ENCODE measurements around the gene MORN2. TPM values are rescaled to one million over a fixed set of nuclear protein-coding genes. Genes with fewer than 3 reads are reported as not detected.

The MORN2 gene
- total and polyA plus RNA-seq, 2 of the 13 experiments (the other 11 are each of a cell fraction or from before 2014, with no cell fraction given): 7.0 to 28.0 TPM

DNA sequence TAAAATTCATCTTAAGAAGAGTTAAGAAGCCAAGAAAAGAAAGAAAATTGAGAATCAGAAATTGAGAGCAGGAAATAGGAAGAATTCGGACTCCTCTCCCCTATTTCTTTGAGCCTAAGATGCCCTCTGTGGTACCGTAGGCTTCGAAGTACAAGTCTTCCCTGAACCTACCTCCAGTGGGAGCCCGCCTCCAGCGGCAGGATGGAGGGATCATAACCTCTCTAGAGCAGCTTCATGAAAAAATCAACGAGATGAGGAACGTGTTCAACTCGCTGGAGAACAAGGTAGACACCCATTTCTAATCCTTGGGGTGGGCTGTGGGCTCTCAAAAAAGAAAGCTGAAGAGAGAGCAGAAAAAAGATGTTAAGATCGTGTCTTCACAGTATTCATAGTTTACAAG is 50.2 kb downstream of the MORN2 start:
- Histone ChIP-seq H3K9ac (ENCODE audit: insufficient read depth, low read depth, low read length) (peak overlapping the region; percentile 27; the same call in 1 of the 2 replicates), H3K79me2 (ENCODE audit: insufficient read depth, low read length) (no peaks in the 10 kb centered on the region), H3K36me3 (replicated peaks in 1 of 2; ENCODE audit: control insufficient read depth in 1 of 2, insufficient read depth in 2 of 2, low read length in 2 of 2) (no peaks in the 10 kb centered on the region), H3K9me3 (ENCODE audit: low read length) (no peaks in the 10 kb centered on the region), H3K27me3 (ENCODE audit: control insufficient read depth in 1 of 2, insufficient read depth in 2 of 2, low read length in 2 of 2) (no peaks in the 10 kb centered on the region), H3K4me3 (replicated peaks in 1 of 3; ENCODE audit: insufficient read depth in 1 of 3, low read depth in 2 of 3, low read length in 3 of 3) (peak overlapping the region in 2 of 3 experiments; percentile 35 to 37; a peak in 5 of 6 replicates), H2AFZ (ENCODE audit: low read length) (peak overlapping the region; percentile 55), H3K27ac (ENCODE audit: extremely low read length, insufficient read depth, low read length) (no peak overlapping the region), H4K20me1 (ENCODE audit: insufficient read depth, low read length) (no peaks in the 10 kb centered on the region), H3K4me2 (ENCODE audit: low read depth, low read length) (peak overlapping the region; percentile 77), H3K4me1 (ENCODE audit: insufficient read depth, low read length) (peaks cover 34% of the 10 kb centered on the region)
- BruUV-seq (replicated peaks): no TSS peak
- intact Hi-C loops (cut with micrococcal nuclease; ENCODE audit: unreplicated experiment) (loop anchor here (1.0 to 5.0 kb wide), 4 partner anchors 21 to 302 kb away; partner anchors contain the start of genes DHX57 and MORN2), in situ Hi-C loops (cut with HindIII; ENCODE audit: extremely low pct_ligation_motif_present, low pct_unique_long_range_greater_than_20kb) (no loop called here)
- FAIRE-seq: peak; percentile 76
- ChIA-PET CTCF (ENCODE audit: low intra/inter-chr PET ratio, low total read pairs) (interaction anchor here (1.3 to 1.7 kb wide), 2 partner anchors 134 to 302 kb away, joined by 3 to 5 read pairs; no protein-coding TSS in a partner anchor), POLR2A (interaction anchor here (1.0 kb wide), 1 partner anchor 21 kb away, joined by 5 read pairs; no protein-coding TSS in a partner anchor)
- ATAC-seq: peak; percentile 99
- 2% methylated on average over 9 of the region's 9 CpGs for WGBS (ENCODE audit: low lambda C conversion rate)
- DNase-seq (ENCODE audit: low spot score): peak; percentile 62
- TF ChIP-seq GATAD1 (CRISPR knock-in tag; IDR thresholded peaks at IDR 0.05) (no peak), POLR2AphosphoS5 (IDR thresholded peaks at IDR 0.05; ENCODE audit: low read depth, low read length) (no peak), ZNF720 (CRISPR knock-in tag; IDR thresholded peaks at IDR 0.05) (no peak), MYC (CRISPR knock-in tag; IDR thresholded peaks at IDR 0.05; ENCODE audit: borderline replicate concordance) (no peak), ZNF513 (CRISPR knock-in tag; conservative IDR thresholded peaks at IDR 0.05) (no peak), ZMAT3 (CRISPR knock-in tag; conservative IDR thresholded peaks at IDR 0.05) (no peak), NFE2L1 (CRISPR knock-in tag; IDR thresholded peaks at IDR 0.05; ENCODE audit: borderline replicate concordance) (no peak), ZNF605 (CRISPR knock-in tag; IDR thresholded peaks at IDR 0.05) (no peak)
- TF ChIP-seq, protein P1, sequence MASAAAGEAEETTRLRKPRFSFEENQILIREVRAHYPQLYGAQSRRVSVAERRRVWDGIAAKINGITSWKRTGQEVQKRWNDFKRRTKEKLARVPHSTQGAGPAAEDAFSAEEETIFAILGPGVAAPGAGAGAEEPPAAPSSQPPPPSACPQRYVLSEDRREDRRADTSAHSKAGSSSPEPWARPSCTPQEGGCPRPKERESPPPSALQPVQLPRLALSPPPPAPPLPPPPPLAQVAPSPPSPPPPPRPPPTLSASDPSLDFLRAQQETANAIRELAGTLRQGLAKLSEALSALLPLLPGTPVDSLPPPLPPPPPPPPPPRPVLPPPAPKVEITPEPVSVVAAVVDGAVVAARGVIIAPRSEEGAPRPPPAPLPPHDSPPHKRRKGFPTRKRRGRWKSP (CRISPR knock-in tag; IDR thresholded peaks at IDR 0.05): no peak
- TF ChIP-seq, protein P2, sequence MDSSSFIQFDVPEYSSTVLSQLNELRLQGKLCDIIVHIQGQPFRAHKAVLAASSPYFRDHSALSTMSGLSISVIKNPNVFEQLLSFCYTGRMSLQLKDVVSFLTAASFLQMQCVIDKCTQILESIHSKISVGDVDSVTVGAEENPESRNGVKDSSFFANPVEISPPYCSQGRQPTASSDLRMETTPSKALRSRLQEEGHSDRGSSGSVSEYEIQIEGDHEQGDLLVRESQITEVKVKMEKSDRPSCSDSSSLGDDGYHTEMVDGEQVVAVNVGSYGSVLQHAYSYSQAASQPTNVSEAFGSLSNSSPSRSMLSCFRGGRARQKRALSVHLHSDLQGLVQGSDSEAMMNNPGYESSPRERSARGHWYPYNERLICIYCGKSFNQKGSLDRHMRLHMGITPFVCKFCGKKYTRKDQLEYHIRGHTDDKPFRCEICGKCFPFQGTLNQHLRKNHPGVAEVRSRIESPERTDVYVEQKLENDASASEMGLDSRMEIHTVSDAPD (CRISPR knock-in tag; IDR thresholded peaks at IDR 0.05): no peak
- TF ChIP-seq, protein P3, sequence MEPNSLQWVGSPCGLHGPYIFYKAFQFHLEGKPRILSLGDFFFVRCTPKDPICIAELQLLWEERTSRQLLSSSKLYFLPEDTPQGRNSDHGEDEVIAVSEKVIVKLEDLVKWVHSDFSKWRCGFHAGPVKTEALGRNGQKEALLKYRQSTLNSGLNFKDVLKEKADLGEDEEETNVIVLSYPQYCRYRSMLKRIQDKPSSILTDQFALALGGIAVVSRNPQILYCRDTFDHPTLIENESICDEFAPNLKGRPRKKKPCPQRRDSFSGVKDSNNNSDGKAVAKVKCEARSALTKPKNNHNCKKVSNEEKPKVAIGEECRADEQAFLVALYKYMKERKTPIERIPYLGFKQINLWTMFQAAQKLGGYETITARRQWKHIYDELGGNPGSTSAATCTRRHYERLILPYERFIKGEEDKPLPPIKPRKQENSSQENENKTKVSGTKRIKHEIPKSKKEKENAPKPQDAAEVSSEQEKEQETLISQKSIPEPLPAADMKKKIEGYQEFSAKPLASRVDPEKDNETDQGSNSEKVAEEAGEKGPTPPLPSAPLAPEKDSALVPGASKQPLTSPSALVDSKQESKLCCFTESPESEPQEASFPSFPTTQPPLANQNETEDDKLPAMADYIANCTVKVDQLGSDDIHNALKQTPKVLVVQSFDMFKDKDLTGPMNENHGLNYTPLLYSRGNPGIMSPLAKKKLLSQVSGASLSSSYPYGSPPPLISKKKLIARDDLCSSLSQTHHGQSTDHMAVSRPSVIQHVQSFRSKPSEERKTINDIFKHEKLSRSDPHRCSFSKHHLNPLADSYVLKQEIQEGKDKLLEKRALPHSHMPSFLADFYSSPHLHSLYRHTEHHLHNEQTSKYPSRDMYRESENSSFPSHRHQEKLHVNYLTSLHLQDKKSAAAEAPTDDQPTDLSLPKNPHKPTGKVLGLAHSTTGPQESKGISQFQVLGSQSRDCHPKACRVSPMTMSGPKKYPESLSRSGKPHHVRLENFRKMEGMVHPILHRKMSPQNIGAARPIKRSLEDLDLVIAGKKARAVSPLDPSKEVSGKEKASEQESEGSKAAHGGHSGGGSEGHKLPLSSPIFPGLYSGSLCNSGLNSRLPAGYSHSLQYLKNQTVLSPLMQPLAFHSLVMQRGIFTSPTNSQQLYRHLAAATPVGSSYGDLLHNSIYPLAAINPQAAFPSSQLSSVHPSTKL (CRISPR knock-in tag; IDR thresholded peaks at IDR 0.05): peak; percentile 37; the same call in 1 of the 2 replicates
